HepG2 (cell line): Measurements from ENCODE around the gene TCF12. TPM values are rescaled to one million over a fixed set of nuclear protein-coding genes. Genes with fewer than 3 reads are reported as not detected.

Source experiments
- ATAC-seq: fragments of 200-7000 bp; cut with Tn5 transposase; 3 replicates; pipeline ENCODE4 v1.9.1; 2020; ENCODE audit warnings: mild to moderate bottlenecking, moderate library complexity
- BruUV-seq: library from RNA; stranded (reverse); fragments of 400-500 nt; replicated peaks from 2 replicates; lab custom pipeline; 2021; lab: Mats Ljungman, UMichigan
- CTCF ChIA-PET: fragments of 300-600 bp; formaldehyde crosslinking; extraction: SDS; loops from one replicate; lab custom pipeline; 2021; ENCODE audit warnings: low total read pairs, inconsistent platforms, low intra/inter-chr PET ratio; lab: Yijun Ruan, JAX
- POLR2A ChIA-PET: fragments of 350-600 bp; sonication (Branson Sonifier 250); formaldehyde crosslinking; loops from one replicate; lab custom pipeline; 2020; ENCODE audit warnings: antibody characterized with exemption, inconsistent platforms; lab: Yijun Ruan, JAX
- DNase-seq: peaks from one replicate; pipeline ENCODE4 v3.0.0-alpha.2; 2015; ENCODE audit warnings: low spot score
- FAIRE-seq: peaks from 3 replicates; lab custom pipeline; 2011; peaks lifted over from hg19 to GRCh38; lab: Jason Lieb, UNC
- H2AFZ ChIP-seq: one replicate; pipeline ENCODE4 v1.6.1; 2011; ENCODE audit warnings: low read length, inconsistent platforms
- H3K27ac ChIP-seq: fragments of 300-600 bp; 3 replicates; pipeline ENCODE4 v1.8.0; 2011; ENCODE audit warnings: mixed run types, mild to moderate bottlenecking, mixed read lengths, low read length, inconsistent platforms; ENCODE audit not compliant: insufficient read depth; ENCODE audit errors: extremely low read length
- H3K27me3 ChIP-seq, 2 experiments: fragments of 200-600 bp in 1 of 2; 2 replicates in 1 of 2; 3 replicates in 1 of 2; pipeline versions ENCODE4 v1.6.0 to v1.8.0; 2011; ENCODE audit warnings: low read length in 2 of 2, mild to moderate bottlenecking in 2 of 2, moderate library complexity in 2 of 2, inconsistent platforms in 1 of 2; ENCODE audit not compliant: insufficient read depth in 2 of 2, control insufficient read depth in 1 of 2
- H3K36me3 ChIP-seq, 2 experiments: fragments of 200-600 bp in 1 of 2; replicated peaks in 1 of 2; 2 replicates in 1 of 2; 3 replicates in 1 of 2; pipeline versions ENCODE4 v1.5.1 to v1.8.0; 2011; ENCODE audit warnings: low read length in 2 of 2, inconsistent platforms in 1 of 2; ENCODE audit not compliant: insufficient read depth in 2 of 2, control insufficient read depth in 1 of 2
- H3K4me1 ChIP-seq: 2 replicates; pipeline ENCODE4 v1.5.1; 2012; ENCODE audit warnings: low read length, inconsistent platforms; ENCODE audit not compliant: insufficient read depth
- H3K4me2 ChIP-seq: 2 replicates; pipeline ENCODE4 v1.6.0; 2011; ENCODE audit warnings: low read depth, low read length, inconsistent platforms
- H3K4me3 ChIP-seq, 3 experiments: fragments of 200-600 bp in 1 of 3; sonication (generic), shearing (Covaris generic) in 1 of 3; replicated peaks in 1 of 3; 2 replicates each; pipeline ENCODE4 v1.5.1; 2011 to 2016; ENCODE audit warnings: low read length in 3 of 3, inconsistent platforms in 2 of 3, low read depth in 2 of 3, mild to moderate bottlenecking in 2 of 3, control low read depth in 1 of 3, mixed read lengths in 1 of 3; ENCODE audit not compliant: insufficient read depth in 1 of 3
- H3K79me2 ChIP-seq: one replicate; pipeline ENCODE4 v1.6.1; 2011; ENCODE audit warnings: low read length, inconsistent platforms; ENCODE audit not compliant: insufficient read depth
- H3K9ac ChIP-seq: 2 replicates; pipeline ENCODE4 v1.6.0; 2011; ENCODE audit warnings: mild to moderate bottlenecking, low read depth, low read length, inconsistent platforms; ENCODE audit not compliant: insufficient read depth
- H3K9me3 ChIP-seq: 2 replicates; pipeline ENCODE4 v1.5.1; 2012; ENCODE audit warnings: mild to moderate bottlenecking, low read length
- H4K20me1 ChIP-seq: 2 replicates; pipeline ENCODE4 v1.6.0; 2011; ENCODE audit warnings: inconsistent platforms, mild to moderate bottlenecking, low read length, moderate library complexity; ENCODE audit not compliant: insufficient read depth
- AKNA ChIP-seq: sonication (generic); formaldehyde crosslinking; IDR thresholded peaks from 2 replicates; pipeline ENCODE4 v1.4.0; 2020; ENCODE audit warnings: missing genetic modification reagents, borderline replicate concordance
- ARID2 ChIP-seq: sonication (generic); formaldehyde crosslinking; IDR thresholded peaks from 2 replicates; pipeline ENCODE4 v1.8.1; 2022; ENCODE audit warnings: mild to moderate bottlenecking, missing genetic modification reagents, borderline replicate concordance
- ELK4 ChIP-seq: sonication (generic); formaldehyde crosslinking; IDR thresholded peaks from 2 replicates; pipeline ENCODE4 v1.9.0; 2021; ENCODE audit warnings: missing genetic modification reagents, borderline replicate concordance
- GATAD1 ChIP-seq: IDR thresholded peaks from 2 replicates; pipeline ENCODE4 v1.6.1; 2016; ENCODE audit warnings: missing genetic modification reagents, missing compliant biosample characterization
- HNRNPH1 ChIP-seq: fragments of 200-400 bp; formaldehyde crosslinking; optimal IDR thresholded peaks from 2 replicates; pipeline ENCODE3; 2017; ENCODE audit warnings: mild to moderate bottlenecking, low read depth, low read length
- HNRNPUL1 ChIP-seq: fragments of 200-400 bp; formaldehyde crosslinking; IDR thresholded peaks from 2 replicates; pipeline ENCODE4 v1.6.1; 2017; ENCODE audit warnings: low read depth, mild to moderate bottlenecking, low read length, moderate library complexity
- KLF9 ChIP-seq: IDR thresholded peaks from 2 replicates; pipeline ENCODE4 v1.6.1; 2016; ENCODE audit warnings: low read depth
- MED1 ChIP-seq: sonication (generic); formaldehyde crosslinking; IDR thresholded peaks from 2 replicates; pipeline ENCODE4 v1.4.0; 2020; ENCODE audit warnings: missing genetic modification reagents
- MZF1 ChIP-seq: sonication (generic); formaldehyde crosslinking; IDR thresholded peaks from 2 replicates; pipeline ENCODE4 v1.8.1; 2023; ENCODE audit warnings: mild to moderate bottlenecking, missing genetic modification reagents, borderline replicate concordance
- PCBP1 ChIP-seq: fragments of 200-400 bp; formaldehyde crosslinking; IDR thresholded peaks from 2 replicates; pipeline ENCODE4 v1.6.1; 2017; ENCODE audit warnings: mild to moderate bottlenecking, low read depth, low read length, borderline replicate concordance
- RFX1 ChIP-seq: fragments of 450-650 bp; IDR thresholded peaks from 2 replicates; pipeline ENCODE4 v1.6.1; 2017
- SRSF1 ChIP-seq: fragments of 200-400 bp; formaldehyde crosslinking; optimal IDR thresholded peaks from 2 replicates; pipeline ENCODE3; 2017; ENCODE audit warnings: mild to moderate bottlenecking, low read depth, low read length, moderate library complexity
- ZFP90 ChIP-seq: sonication (generic); formaldehyde crosslinking; IDR thresholded peaks from 2 replicates; pipeline ENCODE4 v1.8.0; 2022; ENCODE audit warnings: missing genetic modification reagents, mild to moderate bottlenecking, inconsistent platforms, borderline replicate concordance
- ZNF281 ChIP-seq: sonication (generic); formaldehyde crosslinking; IDR thresholded peaks from 2 replicates; pipeline ENCODE4 v1.4.0; 2020; ENCODE audit warnings: missing genetic modification reagents, borderline replicate concordance
- ZNF354B ChIP-seq: sonication (generic); formaldehyde crosslinking; IDR thresholded peaks from 2 replicates; pipeline ENCODE4 v1.8.0; 2022; ENCODE audit warnings: mild to moderate bottlenecking, missing genetic modification reagents
- ZNF670 ChIP-seq: sonication (generic); formaldehyde crosslinking; IDR thresholded peaks from 2 replicates; pipeline ENCODE4 v1.8.0; 2022; ENCODE audit warnings: mild to moderate bottlenecking, missing genetic modification reagents, borderline replicate concordance
- ZNF816 ChIP-seq: sonication (generic); formaldehyde crosslinking; IDR thresholded peaks from 2 replicates; pipeline ENCODE4 v1.8.0; 2022; ENCODE audit warnings: missing genetic modification reagents, mild to moderate bottlenecking, borderline replicate concordance
- ZSCAN20 ChIP-seq: sonication (generic); formaldehyde crosslinking; IDR thresholded peaks from 2 replicates; pipeline ENCODE4 v1.4.0; 2020; ENCODE audit warnings: missing genetic modification reagents, mild to moderate bottlenecking, borderline replicate concordance
- in situ Hi-C: cut with HindIII; loops from 2 replicates; pipeline ENCODE4 v1.10.0; 2017; ENCODE audit warnings: low pct_unique_long_range_greater_than_20kb; ENCODE audit not compliant: extremely low pct_ligation_motif_present
- intact Hi-C: fragments of 100-400 bp; cut with micrococcal nuclease; formaldehyde crosslinking; loops from one replicate; pipeline ENCODE4 v1.10.0; 2022; ENCODE audit not compliant: unreplicated experiment
- polyA plus RNA-seq, 8 experiments: library from polyadenylated mRNA; depleted of rRNA in 3 of 8; stranded (reverse) in 7 of 8; unstranded in 1 of 8; fragments of >200 nt; fragmentation: Illumina TruSeq in 4 of 8; extraction: Trizol in 4 of 8; gene quantifications; 2 replicates each; pipeline versions ENCODE4 v1.2.1 to v1.2.3, GENCODE V29; 2011 to 2016; ENCODE audit warnings: low read depth in 4 of 8, missing spikeins in 1 of 8, mixed read lengths in 1 of 8; ENCODE audit not compliant: insufficient read depth in 1 of 8
- total RNA-seq, 5 experiments: library from RNA; depleted of rRNA; stranded (reverse); fragments of >200 nt; fragmentation: Illumina TruSeq; extraction: Trizol; gene quantifications; 2 replicates each; pipeline ENCODE4 v1.2.3, GENCODE V29; 2016; ENCODE audit warnings: low read depth in 1 of 5

TCF12 gene
- total and polyA plus RNA-seq, 2 of the 13 experiments (the other 11 are each of a cell fraction or from before 2014, with no cell fraction given): 48.6 to 51.1 TPM

- H3K27me3 ChIP-seq: no peaks in the 10 kb centered on the region
- no peak overlapping the region for H3K4me2 ChIP-seq
- DNase-seq (no peak), ATAC-seq (no peak), FAIRE-seq (no peak)
- H3K4me1 ChIP-seq: peaks cover 58% of the 10 kb centered on the region
- BruUV-seq: no TSS peak
- H3K4me3 ChIP-seq: no peak overlapping the region
- peaks cover 96% of the 10 kb centered on the region for H3K79me2 ChIP-seq
- intact Hi-C loops: loop anchor here (10.0 kb wide), 2 partner anchors 125 to 205 kb away; no protein-coding TSS in a partner anchor
- peaks cover 7% of the 10 kb centered on the region; the same call in 1 of the 2 replicates for H4K20me1 ChIP-seq
- H3K9me3 ChIP-seq: no peaks in the 10 kb centered on the region
- H3K27ac ChIP-seq: no peak overlapping the region
- H2AFZ ChIP-seq: no peak overlapping the region
- peaks cover 0 to 18% of the 10 kb centered on the region in 2 experiments; a peak in 2 of 5 replicates for H3K36me3 ChIP-seq
- no peak overlapping the region for H3K9ac ChIP-seq
- POLR2A ChIA-PET: no interaction called here
- CTCF ChIA-PET: no interaction called here
- in situ Hi-C loops: no loop called here
- TF ChIP-seq ZNF816 (no peak), HNRNPUL1 (no peak), ZSCAN20 (CRISPR knock-in tag) (no peak), KLF9 (CRISPR knock-in tag) (no peak), ZNF281 (CRISPR knock-in tag) (no peak), MZF1 (CRISPR knock-in tag) (no peak), SRSF1 (no peak), RFX1 (no peak), ZNF670 (no peak), PCBP1 (no peak), GATAD1 (CRISPR knock-in tag) (no peak), MED1 (CRISPR knock-in tag) (no peak), HNRNPH1 (no peak), ZNF354B (CRISPR knock-in tag) (no peak), ARID2 (no peak), ZFP90 (CRISPR knock-in tag) (no peak), AKNA (no peak), ELK4 (CRISPR knock-in tag) (no peak)
Measured at GRCh38 chr15:56929399-56929798, 11.0 kb downstream of the TCF12 start.
